Measurements from ENCODE around the gene EHBP1. TPM values are rescaled to one million over a fixed set of nuclear protein-coding genes. Genes with fewer than 3 reads are reported as not detected.
"Not testable (repeated sequence)": the region's sequence is repeated elsewhere in the genome, so short reads cannot be mapped to it uniquely, and the experiment has no call there.

EHBP1 gene
- total RNA-seq, 6 donors from 2014 or later, result 36.2 to 78.5 (median 43.2) TPM

- DNase-seq, result no peak
- H3K27ac ChIP-seq, result peak overlapping the region in 3 of 4 donors; percentile 88 to 96 (median 88)
- WGBS, 2 donors, result 83 to 88% methylated on average over 7 of the region's 7 CpGs
Observed at GRCh38 chr2:62706721-62707521, 1.4 kb downstream of the EHBP1 start.

GRCh38 chr2:62708751-62709150 is 3.2 kb downstream of the EHBP1 start:
- ATAC-seq (ENCODE audit: low FRiP score in 2 of 2) (no peak), DNase-seq (no peak)
- Histone ChIP-seq H3K9me3 (no peaks in the 10 kb centered on the region), H3K36me3 (no peaks in the 10 kb centered on the region), H3K27ac (no peak overlapping the region), H3K27me3 (no peaks in the 10 kb centered on the region), H3K4me1 (peaks cover 14 to 28% (median 24%) of the 10 kb centered on the region in 4 donors), H3K4me3 (no peak overlapping the region)
- TF ChIP-seq EP300 (IDR thresholded peaks at IDR 0.05), result no peak
- 94 to 100% methylated on average over 1 of the region's 1 CpG for WGBS, 2 donors

More at GRCh38 chr2:62706721-62707521, 1.4 kb downstream of the EHBP1 start:
- H3K4me1 ChIP-seq, result peaks cover 14 to 28% (median 24%) of the 10 kb centered on the region in 4 donors
- H3K27me3 ChIP-seq, result no peaks in the 10 kb centered on the region
- no peaks in the 10 kb centered on the region for H3K36me3 ChIP-seq
- no peak for ATAC-seq (ENCODE audit: low FRiP score in 2 of 2)
- peak overlapping the region in 3 of 4 donors; percentile 96 to 97 (median 97) for H3K4me3 ChIP-seq
- no peak for TF ChIP-seq POLR2AphosphoS5 (IDR thresholded peaks at IDR 0.05)
- TF ChIP-seq CTCF (IDR thresholded peaks at IDR 0.05), result no peak
- no peak for TF ChIP-seq EP300 (IDR thresholded peaks at IDR 0.05)
- no peak for TF ChIP-seq POLR2A (IDR thresholded peaks at IDR 0.05)
- H3K9me3 ChIP-seq, result no peaks in the 10 kb centered on the region

- no peak overlapping the region for H3K4me3 ChIP-seq
- H3K4me1 ChIP-seq, result peaks cover 7 to 20% (median 11%) of the 10 kb centered on the region in 4 donors
- no peak for TF ChIP-seq POLR2A (IDR thresholded peaks at IDR 0.05)
- no peak for TF ChIP-seq CTCF (IDR thresholded peaks at IDR 0.05)
- no peak for DNase-seq
- peaks cover 0 to 5% (median 2%) of the 10 kb centered on the region in 4 donors for H3K36me3 ChIP-seq
- no peaks in the 10 kb centered on the region for H3K27me3 ChIP-seq
- no peaks in the 10 kb centered on the region for H3K9me3 ChIP-seq
- no peak overlapping the region for H3K27ac ChIP-seq
- ATAC-seq (ENCODE audit: low FRiP score in 2 of 2), result no peak
- 98 to 100% methylated on average over 1 of the region's 1 CpG for WGBS, 2 donors
Observed at GRCh38 chr2:62711832-62712494, 6.5 kb downstream of the EHBP1 start.

- 92 to 96% methylated on average over 3 of the region's 3 CpGs for WGBS, 2 donors
- not testable (repeated sequence) for H3K36me3 ChIP-seq; H3K9me3 ChIP-seq; H3K27ac ChIP-seq; H3K27me3 ChIP-seq; ATAC-seq (ENCODE audit: low FRiP score in 2 of 2); DNase-seq; H3K4me3 ChIP-seq
- peaks cover 0 to 12% (median 6%) of the 10 kb centered on the region in 4 donors for H3K4me1 ChIP-seq
Observed at GRCh38 chr2:62713196-62713595, 7.7 kb downstream of the EHBP1 start.

- Histone ChIP-seq H3K4me1 (peaks cover 0 to 6% (median 1%) of the 10 kb centered on the region in 4 donors), H3K27me3 (no peaks in the 10 kb centered on the region), H3K4me3 (no peak overlapping the region), H3K27ac (no peak overlapping the region), H3K36me3 (peaks cover 0 to 5% (median 2%) of the 10 kb centered on the region in 4 donors), H3K9me3 (no peaks in the 10 kb centered on the region)
- DNase-seq (no peak), ATAC-seq (ENCODE audit: low FRiP score in 2 of 2) (no peak)
- no peak for TF ChIP-seq CTCF (IDR thresholded peaks at IDR 0.05)
- TF ChIP-seq EP300 (IDR thresholded peaks at IDR 0.05), result no peak
- no peak for TF ChIP-seq POLR2A (IDR thresholded peaks at IDR 0.05)
- no peak for TF ChIP-seq POLR2AphosphoS5 (IDR thresholded peaks at IDR 0.05)
Observed at GRCh38 chr2:62713837-62714236, 8.3 kb downstream of the EHBP1 start.

Measured in upper lobe of left lung (tissue), 6 donors.